ENCODE results near the gene MSANTD7. TPM values are rescaled to one million over a fixed set of nuclear protein-coding genes. Genes with fewer than 3 reads are reported as not detected.

Gene MSANTD7
- 12.6 and 21.0 TPM in 2 replicates for total RNA-seq

GRCh38 chr10:14837757-14838581, at the start of gene MSANTD7, which contains the start of the genes CDNF and HSPA14:
Gene MSANTD7, plus strand, starts transcription at chr10:14838306. Its CDS starts 3,979 bp downstream, at chr10:14842285.
Gene CDNF, minus strand, starts transcription at chr10:14838037. Its CDS starts 91 bp downstream, at chr10:14837946.
Gene HSPA14, plus strand, starts transcription at chr10:14838306. Its CDS starts 97 bp downstream, at chr10:14838403.

GRCh38 chr10:14878266-14879123, 40.4 kb downstream of the MSANTD7 start, which contains the start of gene SUV39H2:
Gene SUV39H2, plus strand, starts transcription at chr10:14878866. Its CDS starts 23 bp downstream, at chr10:14878889.

Other genes with a start within 250 kb of the MSANTD7 start
- gene FAM107B, start 63.4 kb upstream of the MSANTD7 start, total RNA-seq = 41.3 and 76.3 TPM in 2 replicates
- gene CDNF, start 269 bp upstream of the MSANTD7 start, total RNA-seq = 0.81 TPM in 1 of 2 replicates, not detected in the other
- gene HSPA14, start within 50 bp of the MSANTD7 start, total RNA-seq = 9.8 and 10.5 TPM in 2 replicates
- gene SUV39H2, start 40.6 kb downstream of the MSANTD7 start, total RNA-seq = 14.4 and 16.9 TPM in 2 replicates
- 4.7 and 9.1 TPM in 2 replicates for gene DCLRE1C, start 115.8 kb downstream of the MSANTD7 start, total RNA-seq
- not detected in 2 replicates for gene MEIG1, start 121.1 kb downstream of the MSANTD7 start, total RNA-seq
- 0.16 and 0.57 TPM in 2 replicates for gene OLAH, start 205.6 kb downstream of the MSANTD7 start, total RNA-seq